Epithelial cell of esophagus (primary cell): ENCODE data around the gene RRP36.

Experiments
- DNase-seq: peaks from one replicate; pipeline ENCODE4 v3.0.0; 2010; ENCODE audit warnings: low read depth
- H3K4me3 ChIP-seq: 2 replicates; pipeline ENCODE4 v1.5.1; 2011; ENCODE audit warnings: mild to moderate bottlenecking, low read length, control low read depth
- CTCF ChIP-seq: IDR thresholded peaks from 2 replicates; pipeline ENCODE4 v1.5.1; 2011; ENCODE audit warnings: low read depth, mild to moderate bottlenecking, low read length, control low read depth, inconsistent platforms; ENCODE audit not compliant: insufficient read depth; ENCODE audit errors: missing control alignments

RRP36 gene

GRCh38 chr6:42979523-42980177 is 41.8 kb upstream of the RRP36 start:
- TF ChIP-seq CTCF = peak; percentile 19
- DNase-seq = peak; percentile 82
- peak overlapping the region; percentile 73 for H3K4me3 ChIP-seq

DNA sequence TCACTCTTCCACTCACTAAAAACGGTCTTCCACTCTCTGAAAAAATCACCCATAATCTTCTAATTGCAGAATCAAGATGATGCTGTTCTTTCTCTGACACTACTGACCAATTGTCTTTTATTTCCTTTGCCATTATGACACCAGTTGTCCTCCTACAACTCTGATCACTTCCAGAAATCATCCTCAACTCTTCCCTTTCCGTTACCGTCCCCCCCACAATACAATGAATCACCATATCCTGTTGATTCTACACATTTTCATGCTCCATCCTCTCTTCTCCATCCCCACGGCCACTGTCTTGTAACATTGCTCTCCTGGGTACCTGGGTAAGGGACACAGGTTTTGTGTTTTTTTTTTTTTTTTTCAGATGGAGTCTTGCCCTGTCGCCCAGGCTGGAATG is 39.6 kb upstream of the RRP36 start:
- no peak for DNase-seq
- TF ChIP-seq CTCF = no peak
- no peak overlapping the region for H3K4me3 ChIP-seq

DNA sequence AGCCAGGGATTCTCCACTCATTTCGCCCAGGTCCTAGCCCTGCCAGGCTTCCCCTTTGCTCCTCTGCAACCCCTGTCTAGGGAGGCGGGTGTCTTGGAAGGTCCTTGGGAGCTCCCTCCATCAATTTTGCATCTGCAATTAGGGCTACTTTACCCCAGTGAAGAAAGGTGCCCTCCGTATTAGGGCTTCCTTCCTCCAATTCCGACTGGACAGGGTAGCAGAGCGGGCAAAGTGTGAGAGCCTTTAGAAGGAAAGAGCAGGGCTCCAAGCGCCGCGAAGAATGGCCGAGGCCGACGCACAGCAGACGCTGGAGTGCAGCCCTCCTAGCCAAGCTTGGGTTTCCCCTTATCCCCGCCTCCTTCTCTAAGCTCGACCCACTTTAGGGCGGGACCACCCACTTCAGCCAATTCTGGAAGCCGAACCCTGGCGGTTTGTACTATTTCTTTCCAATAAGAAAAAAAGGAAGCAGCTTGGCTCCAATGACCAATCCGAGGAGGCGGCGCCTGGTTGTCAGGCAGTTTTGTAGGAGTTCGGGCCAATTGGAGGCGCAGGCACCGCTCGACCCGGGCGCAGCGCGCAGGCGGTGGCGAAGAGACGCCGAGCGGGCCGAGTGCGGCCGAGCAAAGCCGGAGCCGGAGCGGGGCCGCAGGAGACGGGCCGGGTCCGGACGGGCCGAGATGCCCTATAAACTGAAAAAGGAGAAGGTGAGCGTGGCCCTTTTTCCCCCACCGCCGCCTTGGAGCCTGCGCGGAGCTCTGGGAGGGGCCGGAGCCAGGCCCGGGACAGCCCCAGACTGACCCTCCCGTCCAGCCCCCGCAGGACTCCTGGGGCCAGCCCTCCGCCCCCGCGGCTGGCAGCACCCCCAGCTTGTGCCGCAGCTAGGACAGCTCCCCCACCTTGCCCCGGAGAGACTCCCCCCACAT is 37.2 kb upstream of the RRP36 start, which contains the start of gene PPP2R5D:
TSS of gene PPP2R5D (plus strand) at position 570 of the 923 bp plus-strand sequence. CDS start at position 678, 108 bp downstream.
- TF ChIP-seq CTCF = no peak
- peak within 1 kb of the TSS; percentile 66 for H3K4me3 ChIP-seq
- peak; percentile 99 for DNase-seq

GRCh38 chr6:42984924-42985475 is 36.4 kb upstream of the RRP36 start:
- no peak for DNase-seq
- no peak for TF ChIP-seq CTCF
- H3K4me3 ChIP-seq = peak overlapping the region; percentile 66

- no peak for TF ChIP-seq CTCF
- H3K4me3 ChIP-seq = no peak overlapping the region
Observed at GRCh38 chr6:42987533-42988451, 33.6 kb upstream of the RRP36 start.

GRCh38 chr6:42988486-42989020 is 32.9 kb upstream of the RRP36 start:
- H3K4me3 ChIP-seq = no peak overlapping the region
- no peak for TF ChIP-seq CTCF
- peak; percentile 59 for DNase-seq

More at GRCh38 chr6:42987533-42988451, 33.6 kb upstream of the RRP36 start:
- DNase-seq = no peak
